ENCODE data around the gene PCMT1. TPM values are rescaled to one million over a fixed set of nuclear protein-coding genes. Genes with fewer than 3 reads are reported as not detected.

Gene PCMT1
- total and polyA plus RNA-seq, 2 of the 13 experiments (the other 11 are each of a cell fraction or from before 2014, with no cell fraction given) = 112 to 169 TPM

- TF ChIP-seq ZNF7 (CRISPR knock-in tag; IDR thresholded peaks at IDR 0.05) (no peak), ZUFSP (CRISPR knock-in tag; IDR thresholded peaks at IDR 0.05; ENCODE audit: borderline replicate concordance) (no peak), ARNT (IDR thresholded peaks at IDR 0.05) (no peak), TGIF2 (CRISPR knock-in tag; IDR thresholded peaks at IDR 0.05) (peak; percentile 90; the same call in 1 of the 2 replicates), ZNF350 (CRISPR knock-in tag; IDR thresholded peaks at IDR 0.05; ENCODE audit: borderline replicate concordance, low read depth) (peak; percentile 97), ZNF484 (CRISPR knock-in tag; IDR thresholded peaks at IDR 0.05; ENCODE audit: borderline replicate concordance, low read depth) (no peak), HMG20A (CRISPR knock-in tag; IDR thresholded peaks at IDR 0.05; ENCODE audit: borderline replicate concordance) (no peak; the same call in 1 of the 2 replicates), ZNF414 (CRISPR knock-in tag; IDR thresholded peaks at IDR 0.05) (no peak), CEBPG (CRISPR knock-in tag; IDR thresholded peaks at IDR 0.05) (0 out of 2 replicates have a peak, but pooled peaks have one; percentile 31), CHD4 (IDR thresholded peaks at IDR 0.05; ENCODE audit: borderline replicate concordance, low read length) (peak; percentile 29; the same call in 1 of the 2 replicates), TBX3 (IDR thresholded peaks at IDR 0.05; ENCODE audit: borderline replicate concordance) (no peak), ZFP36L2 (CRISPR knock-in tag; IDR thresholded peaks at IDR 0.05) (no peak), SRF (IDR thresholded peaks at IDR 0.05; ENCODE audit: low read depth, low read length) (no peak), AFF4 (CRISPR knock-in tag; IDR thresholded peaks at IDR 0.05) (no peak), PRDM15 (CRISPR knock-in tag; IDR thresholded peaks at IDR 0.05) (no peak; the same call in 1 of the 2 replicates), ZFX (CRISPR knock-in tag; IDR thresholded peaks at IDR 0.05; ENCODE audit: low read depth) (peak; percentile 99), PITX1 (CRISPR knock-in tag; IDR thresholded peaks at IDR 0.05) (peak; percentile 65), ZNF234 (CRISPR knock-in tag; conservative IDR thresholded peaks at IDR 0.05) (no peak), ADNP (CRISPR knock-in tag; IDR thresholded peaks at IDR 0.05) (no peak), FOXC1 (CRISPR knock-in tag; IDR thresholded peaks at IDR 0.05; ENCODE audit: borderline replicate concordance) (0 out of 2 replicates have a peak, but pooled peaks have one; percentile 85), SUZ12 (IDR thresholded peaks at IDR 0.05; ENCODE audit: low read depth, low read length) (no peak)
These were observed 3.2 kb upstream of the PCMT1 start, which contains the start of gene NUP43 (continued) for GRCh38 chr6:149746147-149746946.
